Daoy (cell line): ENCODE results near the gene ZFP91. TPM values are rescaled to one million over a fixed set of nuclear protein-coding genes. Genes with fewer than 3 reads are reported as not detected.
"Not testable (repeated sequence)": the region's sequence is repeated elsewhere in the genome, so short reads cannot be mapped to it uniquely, and the experiment has no call there.

Experiments
- DNase-seq: peaks from one replicate; pipeline ENCODE4 v3.0.0-alpha.2; 2015; ENCODE audit warnings: low read depth
- total RNA-seq: library from RNA; depleted of rRNA; stranded (reverse); fragments of >200 nt; shearing (Covaris generic); gene quantifications from 2 replicates; pipeline ENCODE4 v1.2.3, GENCODE V29; 2014; rRNA removed

ZFP91 gene
- total RNA-seq = 44.6 and 50.5 TPM in 2 replicates

DNA sequence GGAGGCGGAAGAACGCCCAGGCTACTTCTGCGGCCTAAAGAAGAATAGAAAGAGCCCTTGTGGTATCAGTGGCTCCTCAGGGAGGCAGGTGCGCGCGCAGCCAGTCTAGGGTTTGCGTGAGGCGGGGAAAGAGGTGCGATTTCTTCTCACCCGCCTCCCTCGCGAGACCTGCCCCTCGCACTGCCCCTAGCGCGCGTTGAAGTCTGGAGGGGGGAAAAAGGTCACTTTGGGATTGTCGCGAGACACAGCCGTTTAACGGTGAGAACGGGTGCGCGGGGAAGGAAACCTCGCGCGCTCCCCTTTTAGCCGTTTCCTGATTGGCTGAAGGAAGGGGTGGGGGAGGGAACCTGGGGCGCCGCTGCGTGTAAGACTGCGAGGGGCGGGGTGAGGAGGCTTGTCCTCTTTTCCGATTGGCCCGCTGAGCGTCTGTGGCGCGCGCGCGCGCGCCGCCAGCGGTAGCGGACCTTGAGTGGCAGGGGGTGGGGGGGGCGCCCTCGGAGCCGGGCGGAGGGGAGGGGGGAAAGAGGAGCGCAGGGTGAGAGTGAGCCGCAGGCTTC lies at the start of gene ZFP91:
Gene ZFP91, plus strand, starts transcription at position 429 of the 557 bp plus-strand sequence. CDS start 219 bp downstream, outside the sequence.
- peak; percentile 98 for DNase-seq

- DNase-seq = no peak
Observed at GRCh38 chr11:58530236-58530635, 48.6 kb upstream of the ZFP91 start.

GRCh38 chr11:58531865-58532341 lies 47.0 kb upstream of the ZFP91 start:
- DNase-seq = no peak

DNA sequence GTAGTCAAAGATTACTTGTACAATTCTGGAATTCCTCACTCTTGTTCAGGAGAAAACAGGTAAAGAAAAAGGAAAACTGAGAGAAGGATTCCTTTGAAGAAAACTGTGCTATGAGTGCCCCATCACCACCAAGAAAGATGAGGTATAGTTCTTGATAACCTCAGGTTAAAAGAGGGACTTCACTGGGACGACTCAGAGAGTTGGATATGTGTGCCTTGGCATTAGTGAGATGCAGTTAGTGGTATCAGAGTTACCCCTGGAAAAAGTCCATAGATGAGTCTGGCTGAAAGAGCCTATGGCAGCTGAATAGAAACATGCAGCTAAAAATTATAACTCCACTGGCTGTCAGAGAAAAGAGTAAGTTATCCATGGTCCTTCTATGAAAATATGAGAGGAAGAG lies 32.0 kb upstream of the ZFP91 start:
- DNase-seq = no peak

- DNase-seq = no peak
Observed at GRCh38 chr11:58549644-58550043, 29.2 kb upstream of the ZFP91 start.

- DNase-seq = no peak
Observed at GRCh38 chr11:58560842-58561241, 18.0 kb upstream of the ZFP91 start.

DNA sequence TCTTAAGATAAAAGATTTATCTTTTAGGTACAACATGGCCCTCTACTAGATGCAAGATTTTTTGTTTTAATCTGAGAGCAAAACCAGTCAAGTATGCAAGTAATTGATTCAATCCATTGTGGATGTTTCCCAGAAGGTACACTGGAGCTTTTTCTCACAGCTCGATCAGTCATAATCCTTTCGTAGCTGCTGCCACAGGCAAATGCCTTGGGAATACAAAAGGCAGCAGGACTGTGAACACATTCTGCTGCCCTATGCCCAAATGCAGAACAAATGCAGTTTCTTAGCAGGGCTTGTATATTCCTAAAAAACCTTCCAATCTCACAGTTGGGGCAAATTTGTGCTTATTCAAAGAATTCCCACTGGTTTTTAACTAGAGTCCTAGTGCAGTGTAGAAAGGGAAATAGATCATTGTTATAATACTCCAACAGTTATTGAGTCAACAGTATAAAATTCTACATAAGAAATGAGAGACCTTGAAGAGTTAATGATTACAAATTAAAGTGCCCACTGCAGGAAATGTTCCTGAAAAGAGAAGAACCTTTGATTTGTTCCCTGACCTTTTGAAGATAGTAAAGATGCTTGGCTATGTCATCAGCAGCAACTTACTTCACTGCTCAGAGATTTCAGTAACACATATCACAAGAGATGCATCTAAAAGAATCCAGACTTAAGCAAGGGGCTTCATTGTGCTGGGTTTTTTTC lies 17.3 kb upstream of the ZFP91 start:
- DNase-seq = no peak

DNA sequence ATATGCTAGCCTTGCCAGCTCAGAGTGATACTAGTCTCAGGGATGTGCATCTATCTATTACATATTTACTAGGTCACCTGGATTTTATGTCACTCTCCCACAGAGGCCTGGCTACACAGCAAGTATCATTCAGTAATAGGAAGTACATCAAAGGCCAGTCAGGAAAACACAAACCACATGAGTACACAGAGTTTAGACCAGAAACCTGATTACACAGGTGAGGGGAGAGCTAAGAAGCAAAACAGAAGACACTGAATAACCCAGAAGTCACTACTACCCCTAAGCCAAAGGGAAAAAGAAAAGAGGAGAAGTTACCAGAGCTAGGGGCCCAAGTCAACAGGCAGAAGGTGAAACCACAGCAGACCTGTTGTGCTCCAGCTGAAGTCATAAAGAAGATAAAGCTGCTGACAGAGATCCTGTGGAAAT lies 16.5 kb upstream of the ZFP91 start:
- no peak for DNase-seq

GRCh38 chr11:58564231-58564630 lies 14.6 kb upstream of the ZFP91 start:
- no peak for DNase-seq

DNA sequence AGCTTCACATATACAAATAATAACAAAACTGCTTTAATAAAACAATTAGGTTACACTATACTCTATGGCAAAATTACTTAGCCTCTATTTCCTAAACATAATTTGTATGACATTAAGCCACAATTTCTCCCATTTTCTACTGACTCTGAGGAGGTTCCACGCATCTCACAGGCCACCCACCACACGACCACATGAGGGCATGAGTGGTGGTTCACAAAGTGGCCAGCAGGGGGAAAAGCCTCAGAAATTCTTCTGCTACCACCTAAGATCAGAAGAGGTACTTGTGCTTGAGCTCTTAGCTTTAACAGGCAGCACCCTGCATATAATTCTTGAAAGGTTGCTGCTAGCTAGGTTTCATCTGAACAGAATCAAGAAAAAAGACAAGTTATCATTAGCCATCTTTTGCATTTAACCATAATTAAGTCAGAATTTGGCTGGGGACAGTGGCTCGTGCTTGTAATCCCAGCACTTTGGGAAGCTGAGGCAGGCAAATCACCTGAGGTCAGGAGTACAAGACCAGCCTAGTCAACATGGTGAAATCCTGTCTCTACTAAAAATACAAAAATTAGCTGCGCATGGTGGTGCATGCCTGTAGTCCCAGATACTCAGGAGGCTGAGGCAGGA lies 10.9 kb upstream of the ZFP91 start:
- peak; percentile 51 for DNase-seq

DNA sequence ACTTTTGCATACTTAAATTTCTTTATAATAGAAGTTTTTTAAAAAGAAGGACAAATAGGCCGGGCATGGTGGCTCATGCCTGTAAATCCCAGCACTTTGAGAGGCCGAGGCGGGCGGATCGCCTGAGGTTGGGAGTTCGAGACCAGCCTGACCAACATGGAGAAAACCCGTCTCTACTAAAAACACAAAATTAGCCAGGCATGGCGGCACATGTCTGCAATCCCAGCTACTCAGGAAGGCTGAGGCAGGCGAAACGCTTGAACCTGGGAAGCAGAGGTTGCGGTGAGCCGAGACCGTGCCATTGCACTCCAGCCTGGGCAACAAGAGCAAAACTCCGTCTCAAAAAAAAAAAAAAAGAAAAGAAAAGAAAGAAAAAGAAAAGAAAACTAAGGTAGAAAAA lies 6.0 kb upstream of the ZFP91 start:
- DNase-seq = not testable (repeated sequence)

DNA sequence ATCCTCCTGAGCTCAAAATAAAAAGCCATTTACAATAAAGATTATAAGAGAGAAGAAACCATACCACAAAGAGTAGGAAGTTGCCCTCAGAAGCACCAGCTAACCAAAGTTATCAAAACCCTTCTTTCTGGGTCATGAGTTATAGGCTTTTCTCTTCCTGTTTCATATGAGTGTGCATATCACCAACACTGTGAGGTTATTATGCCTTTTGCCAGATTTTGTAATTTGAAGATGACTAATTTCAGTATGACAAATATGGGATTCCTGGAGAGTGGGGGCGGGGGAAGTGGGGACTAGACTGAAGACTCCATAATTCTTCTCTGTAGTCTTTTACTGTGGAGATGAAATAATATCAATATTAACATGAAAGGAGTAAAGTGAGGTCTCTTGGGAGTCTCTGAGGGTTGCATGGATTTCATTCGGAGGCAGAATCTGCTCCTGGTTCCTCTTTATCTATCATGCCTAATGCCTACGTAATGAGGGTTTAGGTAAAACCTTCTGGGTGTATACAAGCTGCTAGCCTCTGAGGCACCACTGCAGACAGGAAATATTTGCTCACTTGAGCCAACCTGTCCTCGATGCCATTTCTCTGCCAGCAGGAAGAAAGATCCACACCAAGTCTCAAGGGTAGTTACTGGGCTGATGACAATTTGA lies 5.3 kb upstream of the ZFP91 start:
- DNase-seq = peak; percentile 84

- peak; percentile 30 for DNase-seq
Observed at GRCh38 chr11:58574881-58575280, 4.0 kb upstream of the ZFP91 start.

GRCh38 chr11:58575377-58576020 lies 3.4 kb upstream of the ZFP91 start, which contains the start of gene LPXN:
TSS of gene LPXN (minus strand) at chr11:58575856. CDS start at chr11:58575772, 84 bp downstream.
- DNase-seq = peak; percentile 80

GRCh38 chr11:58576887-58577471 lies 1.9 kb upstream of the ZFP91 start:
- peak; percentile 40 for DNase-seq

GRCh38 chr11:58577555-58578135 lies 1.2 kb upstream of the ZFP91 start:
- DNase-seq = peak; percentile 92

DNA sequence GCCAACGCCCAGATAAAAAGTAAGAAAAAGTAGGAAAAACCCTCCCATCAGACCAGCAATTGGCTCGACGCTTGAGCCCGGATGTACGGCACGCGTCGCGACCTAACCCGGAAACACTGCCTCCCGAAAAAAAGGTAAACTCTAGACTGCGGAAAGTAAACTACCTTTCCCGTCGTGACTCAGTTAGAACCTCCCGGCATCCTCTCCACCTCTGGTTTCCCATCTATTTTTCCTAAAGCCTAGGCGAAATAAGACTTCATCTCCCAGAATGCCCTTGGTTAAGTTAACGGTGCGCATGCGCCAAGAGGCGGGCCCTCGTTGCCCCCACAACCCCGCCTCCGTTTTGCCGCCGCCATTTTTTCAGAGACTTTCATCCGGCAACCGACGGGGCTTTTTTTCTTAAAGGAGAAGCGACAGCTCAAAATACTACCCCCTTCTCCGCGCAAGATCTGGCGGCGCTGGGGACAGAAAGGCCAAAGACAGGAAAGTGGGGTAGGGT lies 678 bp upstream of the ZFP91 start:
- DNase-seq = peak; percentile 96

DNA sequence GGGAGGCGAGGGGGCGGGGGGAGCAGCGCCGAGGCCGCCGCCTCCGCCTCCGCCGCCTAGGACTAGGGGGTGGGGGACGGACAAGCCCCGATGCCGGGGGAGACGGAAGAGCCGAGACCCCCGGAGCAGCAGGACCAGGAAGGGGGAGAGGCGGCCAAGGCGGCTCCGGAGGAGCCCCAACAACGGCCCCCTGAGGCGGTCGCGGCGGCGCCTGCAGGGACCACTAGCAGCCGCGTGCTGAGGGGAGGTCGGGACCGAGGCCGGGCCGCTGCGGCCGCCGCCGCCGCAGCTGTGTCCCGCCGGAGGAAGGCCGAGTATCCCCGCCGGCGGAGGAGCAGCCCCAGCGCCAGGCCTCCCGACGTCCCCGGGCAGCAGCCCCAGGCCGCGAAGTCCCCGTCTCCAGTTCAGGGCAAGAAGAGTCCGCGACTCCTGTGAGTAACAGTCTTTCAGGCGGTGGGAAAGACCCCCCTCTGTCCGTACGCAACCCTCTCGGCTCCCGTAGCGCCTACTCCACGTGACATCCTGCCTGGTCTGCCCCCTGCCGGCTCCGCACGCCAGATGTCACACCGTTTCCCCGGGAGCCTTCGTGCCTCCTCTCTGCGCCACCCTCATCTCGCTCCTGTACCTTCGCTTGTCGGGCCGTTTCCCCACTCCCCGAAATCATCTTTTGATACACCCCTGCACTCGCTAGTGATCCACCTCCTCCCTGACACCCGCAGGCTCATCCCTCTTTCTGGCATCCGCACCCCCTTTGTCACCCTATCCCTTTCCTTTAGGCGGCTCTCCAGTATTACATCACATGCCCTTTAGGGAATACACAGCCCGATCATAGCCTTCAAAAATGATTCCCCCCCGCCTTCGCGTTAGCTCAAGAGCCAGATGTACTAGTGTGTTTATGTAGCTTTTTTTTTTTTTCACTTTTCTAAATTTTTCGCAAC lies 598 bp downstream of the ZFP91 start:
- peak; percentile 95 for DNase-seq

DNA sequence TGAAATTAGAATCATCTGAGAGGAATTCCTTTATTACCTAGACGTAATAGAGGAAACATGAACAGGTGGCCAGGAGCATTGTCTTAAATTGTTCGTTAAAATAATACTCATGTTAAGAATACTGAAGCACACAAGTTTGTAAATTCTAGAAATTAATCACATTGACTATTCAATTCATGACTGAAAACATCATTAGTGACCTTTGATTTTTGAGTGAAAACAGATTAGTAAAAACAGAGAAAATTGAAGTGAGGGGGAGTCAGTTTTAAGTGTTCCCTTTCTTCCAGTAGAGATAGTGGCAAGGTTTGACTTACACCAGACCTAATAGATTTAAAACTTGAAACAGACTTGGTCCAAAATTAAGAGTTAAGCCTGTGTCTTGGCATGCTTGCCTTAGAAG lies 1.4 kb downstream of the ZFP91 start:
- no peak for DNase-seq

- DNase-seq = no peak
Observed at GRCh38 chr11:58582437-58582836, 3.6 kb downstream of the ZFP91 start.
